CD4-positive, alpha-beta T cell treated with Interleukin-17A for 1 hour (primary cell): ENCODE results near the gene STRN4.
A peak's percentile ranks its signal among the peaks of the same experiment; 100 is the strongest.

ENCODE experiments used
- DNase-seq: peaks from one replicate; pipeline ENCODE4 v3.0.0-alpha.2; 2020

STRN4 gene

DNA sequence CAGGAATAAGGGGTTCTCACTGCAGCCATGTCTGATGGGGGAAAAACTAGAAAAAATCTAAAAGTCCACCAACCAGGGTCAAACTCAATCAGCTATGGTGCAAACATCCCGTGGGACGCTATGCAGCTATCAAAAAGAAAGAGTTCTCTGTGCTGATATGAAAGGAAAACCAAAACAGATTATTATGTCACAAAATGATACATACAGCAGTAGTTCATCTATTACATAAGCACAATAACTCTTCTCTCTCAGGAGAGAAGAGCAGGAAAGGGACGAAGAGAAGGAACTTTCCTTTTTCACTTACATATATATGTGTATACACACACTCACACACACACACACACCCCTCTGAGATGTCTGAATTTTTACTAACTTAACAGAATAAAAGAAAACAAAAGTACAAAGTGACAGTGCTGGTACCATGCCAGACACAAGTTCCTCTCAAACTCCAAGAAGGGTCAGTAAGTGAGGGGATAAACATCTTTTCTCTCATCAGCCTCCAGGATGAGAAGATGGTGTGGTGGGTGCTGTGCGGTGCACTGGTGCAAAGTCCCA, 3.2 kb downstream of the STRN4 start:
- DNase-seq = no peak

DNA sequence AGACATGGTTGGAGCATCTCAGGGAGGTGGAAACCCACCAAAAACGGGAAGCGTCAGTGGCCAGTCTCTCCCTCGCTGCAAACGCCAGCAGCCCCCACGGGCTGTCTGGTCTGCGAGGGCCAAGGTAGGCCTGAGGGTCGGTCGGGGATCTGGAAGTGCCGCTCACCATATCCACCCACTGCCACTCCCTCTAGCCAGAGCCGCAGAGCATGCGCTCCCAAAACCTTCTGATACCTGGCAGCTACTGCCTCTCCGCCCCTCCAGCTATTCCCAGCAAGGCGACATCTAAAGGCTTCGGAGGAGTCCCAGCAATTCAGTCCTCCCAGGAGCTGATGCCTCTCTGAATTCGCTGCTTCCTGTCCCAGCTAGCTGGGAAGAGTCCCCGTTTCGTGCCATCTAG, 4.8 kb downstream of the STRN4 start:
- DNase-seq = no peak

DNA sequence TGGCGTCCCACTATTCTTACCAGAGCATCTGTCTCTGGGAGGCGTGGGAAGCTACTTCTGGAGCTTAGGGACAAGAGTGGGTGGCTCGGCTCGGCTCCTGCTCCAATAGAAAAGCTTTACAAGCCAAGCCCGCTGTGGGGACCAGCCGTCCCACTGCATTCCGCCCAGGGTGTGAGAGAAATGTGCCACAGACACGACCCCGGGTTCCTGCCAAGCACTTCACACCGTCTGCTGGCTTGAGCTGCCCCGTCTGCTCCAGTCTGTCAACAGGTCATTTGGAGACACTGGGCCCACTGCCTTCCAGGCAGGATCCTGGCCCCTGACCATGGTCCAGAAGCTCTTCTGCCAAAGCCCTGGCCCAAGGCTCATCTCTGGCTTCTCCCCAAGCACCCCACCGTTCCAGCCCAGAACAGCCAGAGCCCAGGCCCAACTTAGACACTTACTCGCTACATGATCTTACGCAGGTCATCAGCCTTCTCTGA, 6.9 kb downstream of the STRN4 start:
- no peak for DNase-seq

DNA sequence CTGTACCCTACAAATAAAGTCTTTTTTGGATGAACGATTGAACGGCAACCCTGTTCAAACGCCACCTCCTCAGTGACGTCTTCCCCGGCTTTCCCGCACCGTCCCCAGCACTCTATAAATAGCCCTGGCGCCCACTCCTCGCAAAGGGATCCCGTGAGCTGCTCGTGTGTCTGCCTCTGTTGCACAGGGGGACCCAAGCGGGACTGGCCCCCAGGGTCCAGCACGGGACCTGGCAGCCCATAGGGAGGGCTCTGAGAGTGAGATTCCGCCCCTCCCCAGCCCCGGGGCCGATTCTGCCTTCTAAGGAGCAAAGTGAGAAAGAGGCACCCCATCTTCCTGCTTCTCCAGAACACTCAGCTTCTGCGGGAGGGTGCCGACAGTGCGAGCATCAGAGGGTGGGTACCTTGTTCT, 8.5 kb downstream of the STRN4 start:
- no peak for DNase-seq

DNA sequence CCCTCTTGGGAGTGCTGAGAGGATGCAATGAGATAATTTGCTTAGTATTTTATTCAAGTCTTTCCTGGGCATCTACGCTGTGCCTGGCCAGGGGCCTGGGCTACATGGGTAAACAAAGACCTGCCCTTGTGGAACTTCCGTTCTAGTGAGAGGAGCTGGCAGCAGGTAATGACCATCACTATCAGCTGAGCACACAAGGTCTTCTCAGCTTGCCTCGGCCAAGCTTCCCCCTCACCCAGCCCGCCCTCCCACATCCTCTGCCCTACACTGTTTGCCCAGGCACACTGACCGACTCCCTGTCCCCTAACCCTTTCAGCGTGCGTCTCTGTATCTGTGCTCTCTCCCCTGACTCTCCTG, 9.0 kb downstream of the STRN4 start:
- no peak for DNase-seq

DNA sequence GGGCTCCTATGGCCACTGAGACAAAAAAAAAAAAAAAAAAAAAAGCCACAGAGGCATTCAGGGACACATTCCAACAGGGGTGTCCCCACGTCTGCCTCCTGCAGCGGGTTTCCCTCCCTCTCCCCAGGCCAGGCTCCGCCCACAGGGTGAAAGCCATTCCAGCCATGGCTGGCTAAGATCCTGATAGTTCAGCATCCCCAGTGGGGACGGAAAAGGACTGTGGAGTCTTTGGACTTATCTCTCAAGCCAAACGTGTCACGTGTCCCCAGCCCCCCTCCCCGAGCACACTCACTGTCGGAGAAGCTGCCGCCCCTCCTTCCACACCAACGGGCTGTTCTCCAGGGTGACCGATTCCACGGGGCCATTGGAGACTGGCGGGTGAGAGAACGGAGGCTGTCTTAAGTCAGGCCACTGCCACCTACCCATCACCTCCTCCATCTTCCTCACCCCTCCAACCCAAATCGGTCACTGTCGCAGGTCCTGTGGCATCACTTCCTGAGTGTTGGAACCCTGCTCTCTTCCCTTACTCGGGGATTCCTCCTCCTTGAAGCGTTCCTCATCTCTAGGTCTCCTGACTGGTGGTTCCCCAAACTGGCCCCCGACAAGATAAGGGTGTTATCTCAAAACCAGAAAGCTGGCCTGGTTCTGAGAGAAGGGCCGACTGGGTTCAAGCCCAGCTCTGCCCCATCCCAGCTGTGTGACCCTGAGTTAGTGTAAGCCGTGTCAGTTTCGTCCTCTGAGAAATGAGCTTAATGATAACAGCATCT, 9.5 kb downstream of the STRN4 start:
- no peak for DNase-seq

DNA sequence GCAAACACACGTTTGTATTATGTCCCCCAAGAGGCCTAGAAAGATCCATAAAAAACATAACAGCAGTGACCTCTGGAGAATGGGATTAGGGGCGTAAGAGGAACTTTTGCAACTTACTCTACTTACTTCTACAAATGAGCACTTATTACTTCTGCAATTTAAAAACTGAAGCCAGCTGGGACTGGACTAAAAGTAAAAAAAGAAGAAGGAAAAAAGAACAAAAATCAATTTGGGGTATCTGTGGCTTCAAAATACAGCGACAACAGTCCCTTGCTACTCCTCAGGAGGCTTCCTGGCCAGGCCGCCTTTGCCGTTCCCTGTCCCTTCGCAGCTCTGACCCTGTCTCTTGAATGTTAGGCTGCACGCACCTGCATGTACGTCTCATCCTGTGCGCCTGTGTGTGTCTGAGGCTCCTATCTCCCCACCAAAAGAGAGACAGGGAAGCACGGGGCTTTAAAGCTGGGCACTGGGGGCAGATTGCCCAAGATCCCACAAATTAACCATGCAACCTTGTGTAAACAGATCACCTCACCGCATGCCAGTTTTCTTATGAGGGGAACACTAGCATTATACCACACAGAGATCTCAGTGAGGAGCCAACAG, 12.5 kb downstream of the STRN4 start:
- no peak for DNase-seq

DNA sequence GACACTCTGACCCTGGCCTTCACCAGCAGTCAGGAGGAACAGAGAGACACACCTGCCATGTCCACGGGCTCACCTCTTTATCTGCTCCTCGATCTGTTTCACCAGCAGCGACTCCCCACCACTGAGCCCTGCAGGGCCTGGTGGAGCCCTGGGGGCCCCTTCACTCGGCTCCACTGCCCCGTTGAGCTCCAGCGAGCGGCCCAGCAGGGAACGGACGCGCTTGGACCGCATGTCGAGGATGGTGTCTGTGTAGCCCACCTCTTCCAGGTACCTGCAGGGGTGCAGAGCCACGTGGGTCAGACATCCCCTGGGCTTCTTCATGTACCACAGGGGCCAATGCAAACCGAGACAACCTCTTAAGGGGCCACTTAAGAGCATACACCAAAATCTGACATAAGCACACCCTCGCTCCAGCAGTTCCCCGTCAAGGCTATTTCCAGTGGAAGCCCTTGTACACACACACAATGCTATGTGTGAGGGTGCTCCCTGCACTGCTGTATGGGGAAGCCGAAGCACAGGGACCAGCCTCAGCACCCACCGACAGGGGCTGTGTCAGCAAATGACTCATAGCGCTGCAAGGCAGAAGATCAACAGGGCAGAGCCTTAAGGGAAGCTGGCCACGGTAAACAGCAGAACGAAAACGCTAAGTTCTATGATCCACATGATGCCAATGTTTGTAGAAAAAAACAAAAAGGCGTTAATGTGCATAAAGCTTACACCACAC, 13.1 kb downstream of the STRN4 start:
- DNase-seq = no peak

DNA sequence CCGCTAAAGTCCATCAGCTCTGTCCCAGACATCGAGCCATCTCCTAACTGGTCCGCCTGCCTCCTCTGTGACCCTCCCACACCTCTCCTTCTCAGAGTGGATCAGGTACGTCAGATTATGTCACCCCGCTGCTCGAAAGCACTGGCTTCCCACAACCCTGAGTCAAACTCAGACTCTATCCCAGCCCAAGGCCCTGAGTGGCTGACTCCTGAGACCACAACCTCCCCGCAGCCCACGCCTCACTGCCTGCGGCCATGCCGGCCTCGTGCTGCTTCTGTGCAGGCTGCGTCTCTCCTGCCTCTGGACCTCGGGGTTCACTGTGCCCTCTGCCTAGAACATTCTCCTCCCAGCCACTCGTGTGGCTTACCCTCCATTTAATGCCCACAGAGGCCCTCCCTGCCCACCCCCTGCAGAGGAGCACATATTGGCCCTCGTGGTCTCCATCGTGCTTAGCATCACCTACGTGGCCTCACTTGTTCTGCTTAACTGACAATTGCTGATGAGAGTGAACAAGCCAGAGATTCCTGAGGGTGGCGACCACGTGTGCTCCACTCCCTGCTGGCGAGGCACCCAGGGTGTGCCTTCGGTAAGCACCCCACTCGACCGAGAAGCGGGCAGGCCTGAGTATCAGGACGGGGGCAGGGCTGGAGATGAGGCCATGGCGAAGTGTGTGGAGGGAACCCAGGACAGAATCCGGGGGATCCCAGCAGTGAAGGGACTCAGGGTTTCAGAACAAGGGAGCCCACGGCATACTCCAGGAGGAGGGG, 13.9 kb downstream of the STRN4 start:
- DNase-seq = no peak

DNA sequence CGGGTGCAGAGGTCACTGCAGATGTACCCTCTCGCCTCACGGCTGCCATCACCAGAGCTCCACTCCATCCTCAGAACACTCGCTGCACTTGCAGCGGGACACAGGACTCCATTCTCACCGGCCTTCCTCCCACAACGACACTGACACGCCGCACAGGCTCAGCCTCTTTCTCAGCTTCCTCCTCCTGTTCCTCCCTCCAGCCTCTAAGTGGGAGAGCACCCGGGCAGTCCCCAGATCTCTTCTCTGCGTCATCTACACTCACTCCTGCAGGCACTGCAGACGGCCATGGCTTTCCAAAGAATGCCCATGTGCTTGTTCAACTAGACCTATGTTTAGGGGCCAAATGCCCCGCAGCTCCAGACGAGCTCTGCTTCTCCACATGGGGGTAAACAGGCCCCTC, 14.7 kb downstream of the STRN4 start:
- no peak for DNase-seq

DNA sequence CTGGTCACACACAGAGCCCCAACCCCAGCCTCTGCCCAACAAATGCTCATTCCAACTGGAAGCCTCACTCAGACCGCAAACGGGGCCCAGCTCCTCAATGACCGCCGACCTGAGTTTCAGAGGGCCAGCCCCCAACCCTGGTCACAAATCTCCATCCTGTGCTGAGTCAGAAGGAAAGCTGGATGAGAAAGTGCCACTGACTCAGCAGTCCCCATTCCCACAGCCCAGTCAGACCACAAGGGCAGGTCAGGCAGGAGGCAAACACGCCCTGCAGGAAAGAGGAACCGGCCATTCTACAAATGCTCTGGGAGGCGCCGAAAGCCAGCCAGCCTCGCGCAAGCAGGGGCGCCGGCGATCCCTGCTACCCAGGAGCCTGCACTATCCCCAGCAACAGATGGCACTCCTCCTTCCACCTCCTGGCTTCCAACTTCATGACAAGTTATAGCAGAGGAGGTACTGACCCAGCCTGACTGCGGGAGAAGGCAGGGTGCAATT, 15.2 kb downstream of the STRN4 start:
- DNase-seq = no peak

DNA sequence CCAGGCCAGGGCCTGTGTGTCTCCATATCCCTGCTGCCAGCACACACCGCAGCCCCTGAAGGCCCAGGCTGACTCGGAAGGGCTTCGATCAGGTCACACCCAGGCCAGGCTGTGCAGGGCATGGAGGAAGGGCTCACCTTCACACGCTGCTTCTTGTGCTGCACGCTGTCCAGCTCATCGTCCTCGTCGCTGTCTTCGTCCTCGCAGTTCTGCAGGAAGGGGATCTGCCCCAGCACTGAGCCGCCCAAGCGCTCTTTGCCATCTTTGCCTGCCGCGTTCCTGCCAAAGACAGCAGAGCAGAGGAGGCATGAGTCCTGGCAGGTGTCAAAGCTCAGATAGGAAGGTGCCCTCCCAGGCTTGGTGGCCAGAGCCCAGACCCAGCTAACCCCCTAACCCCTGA, 15.7 kb downstream of the STRN4 start:
- no peak for DNase-seq

DNA sequence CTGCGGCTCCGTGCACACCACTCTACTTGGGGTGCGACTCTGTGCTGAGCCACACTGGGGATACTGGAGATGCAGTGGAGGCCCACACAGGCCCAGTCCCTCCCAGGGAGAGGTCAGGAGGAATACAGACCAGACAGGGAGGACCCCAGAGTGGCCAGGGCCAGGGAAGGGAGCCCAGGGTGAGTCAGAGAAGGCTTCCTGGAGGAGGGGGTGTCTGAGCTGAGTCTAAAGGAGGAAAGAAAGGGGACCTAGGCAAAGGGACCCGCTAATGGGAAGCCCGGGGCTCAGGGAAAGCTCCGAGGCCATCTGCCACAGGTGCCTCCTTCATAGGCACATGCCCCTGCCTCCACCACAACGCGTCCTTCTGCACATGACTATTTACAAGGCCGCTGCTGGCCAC, 16.1 kb downstream of the STRN4 start:
- no peak for DNase-seq

DNA sequence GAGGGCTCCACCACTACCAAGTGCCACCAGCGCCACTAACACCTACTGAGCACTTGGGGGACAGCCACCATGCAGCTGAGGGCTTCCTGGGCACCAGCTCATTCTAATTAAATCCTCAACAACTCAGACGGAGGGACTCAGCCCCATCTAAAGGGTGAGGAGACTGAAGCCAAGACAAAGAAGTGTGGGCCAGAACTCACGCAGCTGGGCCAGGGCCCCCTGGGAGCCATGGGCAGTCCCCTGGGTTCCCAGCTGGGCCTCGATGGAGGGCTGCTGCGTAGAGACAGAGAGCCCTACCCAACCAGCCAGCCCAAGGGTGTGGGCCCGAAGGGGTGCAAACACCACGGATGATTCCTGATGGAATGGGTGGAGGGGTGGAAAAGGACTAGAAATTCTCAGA, 16.6 kb downstream of the STRN4 start:
- DNase-seq = no peak

DNA sequence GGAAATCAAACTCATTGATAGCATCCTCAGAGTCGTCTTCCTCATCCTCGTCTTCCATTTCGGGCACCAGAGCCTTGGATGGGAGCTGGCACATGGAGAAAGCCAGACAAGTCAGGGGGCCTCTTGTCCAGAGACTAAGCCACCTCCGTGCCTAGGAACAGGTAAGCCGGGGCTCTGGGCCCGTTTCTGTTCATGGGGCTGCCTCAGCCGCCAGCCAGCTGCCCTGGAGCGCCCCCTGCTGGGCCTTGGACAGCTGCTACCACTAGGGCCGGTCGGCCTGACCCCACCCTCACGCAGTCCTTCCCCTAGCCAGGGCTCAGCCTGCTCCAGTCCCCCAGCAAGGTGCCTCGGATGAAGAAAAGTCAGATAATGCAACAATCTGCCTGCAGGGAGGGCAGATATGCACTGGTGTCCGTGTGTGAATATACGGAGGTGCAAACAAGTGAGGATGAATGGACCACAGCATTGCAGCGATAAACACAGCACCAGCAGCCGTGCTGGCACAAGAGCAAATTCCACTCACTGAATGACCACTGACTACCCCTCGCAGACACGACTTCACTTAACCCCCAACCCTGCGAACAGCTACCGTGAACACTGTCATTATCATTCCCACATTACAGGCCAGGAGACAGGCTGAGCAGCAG, 17.4 kb downstream of the STRN4 start:
- DNase-seq = peak; percentile 83

DNA sequence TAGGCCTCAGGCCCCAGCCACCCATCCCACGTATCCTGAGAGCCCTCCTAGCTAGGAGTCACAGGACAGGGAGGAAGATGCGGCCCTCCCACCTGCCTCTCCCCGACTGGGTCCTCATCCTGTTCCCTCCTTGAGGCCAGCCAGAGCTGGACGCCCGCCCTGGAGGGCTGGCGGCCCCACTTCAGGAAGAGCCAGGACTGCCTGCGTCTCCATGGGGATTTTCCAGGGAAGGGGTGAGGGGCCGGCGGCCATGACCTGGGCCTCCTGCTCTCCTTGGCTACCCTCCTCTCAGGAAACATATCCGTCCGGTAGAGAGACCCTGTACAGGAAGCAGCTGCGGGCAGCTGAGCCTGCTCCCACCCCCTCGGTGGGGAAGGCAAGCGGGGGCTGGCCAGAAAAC, 18.0 kb downstream of the STRN4 start:
- no peak for DNase-seq

DNA sequence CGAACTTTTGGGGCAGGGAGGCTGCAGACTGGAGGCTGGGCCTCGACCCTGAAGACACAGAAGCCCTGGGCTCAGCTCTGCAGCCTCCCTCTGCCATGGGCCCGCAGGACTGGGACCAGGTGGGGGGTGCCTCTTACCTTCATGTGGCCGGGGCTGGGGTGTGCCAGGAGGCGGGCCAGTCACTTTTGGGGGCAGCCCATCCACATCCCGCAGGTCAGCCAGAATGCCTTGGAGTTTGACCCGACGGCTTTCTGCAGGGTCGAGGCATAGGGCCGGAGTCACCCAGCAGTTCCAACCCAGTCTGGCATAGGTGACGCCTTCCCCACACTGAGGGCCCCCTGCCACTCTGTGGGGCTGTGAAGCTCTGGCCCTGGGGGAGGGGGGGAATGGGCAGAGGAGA, 18.5 kb downstream of the STRN4 start:
- no peak for DNase-seq

DNA sequence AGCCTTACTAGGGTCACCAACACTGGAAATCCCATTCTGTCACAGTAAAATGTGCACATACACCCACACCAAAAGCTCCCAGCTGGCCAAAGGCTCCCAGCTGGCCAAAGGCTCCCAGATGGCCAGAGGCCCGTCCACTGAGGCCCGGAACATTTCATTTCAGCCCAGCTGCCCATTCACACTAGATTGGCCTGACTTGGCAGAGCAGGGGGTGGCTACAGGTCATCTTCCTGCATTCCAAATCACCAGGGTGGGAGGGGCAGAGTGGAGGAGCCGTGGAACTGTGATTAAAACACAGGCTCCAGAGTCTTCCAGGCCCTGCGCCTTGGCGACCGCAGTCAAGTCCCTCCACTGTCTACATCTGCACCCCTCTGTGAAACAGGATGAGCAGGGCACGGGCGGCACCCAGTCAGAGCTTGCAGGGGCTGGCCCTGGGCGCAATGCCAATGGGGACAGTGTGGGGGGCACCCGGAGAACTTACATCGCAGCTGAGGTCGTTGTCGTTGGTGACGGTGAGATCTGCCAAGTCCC, 19.2 kb downstream of the STRN4 start:
- DNase-seq = no peak

DNA sequence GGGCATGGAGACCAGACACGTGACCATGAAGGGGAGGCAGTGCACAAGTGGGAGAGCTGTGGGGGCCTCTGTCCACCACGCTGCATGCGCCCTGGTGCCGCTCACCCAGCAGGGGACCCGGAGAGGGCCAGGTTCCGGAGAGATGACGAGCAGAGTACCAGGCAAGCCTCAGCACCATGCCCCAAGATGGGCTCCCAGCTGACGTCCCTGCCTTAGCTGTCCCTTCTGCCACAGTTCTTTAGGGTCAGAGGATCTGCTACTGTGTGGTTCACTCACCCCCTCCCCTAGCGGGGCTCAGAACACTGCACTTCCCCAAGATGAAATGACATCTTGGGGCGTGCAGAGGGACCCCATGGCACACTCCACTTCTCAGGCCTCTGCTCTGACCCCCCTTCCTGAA, 19.7 kb downstream of the STRN4 start:
- no peak for DNase-seq

DNA sequence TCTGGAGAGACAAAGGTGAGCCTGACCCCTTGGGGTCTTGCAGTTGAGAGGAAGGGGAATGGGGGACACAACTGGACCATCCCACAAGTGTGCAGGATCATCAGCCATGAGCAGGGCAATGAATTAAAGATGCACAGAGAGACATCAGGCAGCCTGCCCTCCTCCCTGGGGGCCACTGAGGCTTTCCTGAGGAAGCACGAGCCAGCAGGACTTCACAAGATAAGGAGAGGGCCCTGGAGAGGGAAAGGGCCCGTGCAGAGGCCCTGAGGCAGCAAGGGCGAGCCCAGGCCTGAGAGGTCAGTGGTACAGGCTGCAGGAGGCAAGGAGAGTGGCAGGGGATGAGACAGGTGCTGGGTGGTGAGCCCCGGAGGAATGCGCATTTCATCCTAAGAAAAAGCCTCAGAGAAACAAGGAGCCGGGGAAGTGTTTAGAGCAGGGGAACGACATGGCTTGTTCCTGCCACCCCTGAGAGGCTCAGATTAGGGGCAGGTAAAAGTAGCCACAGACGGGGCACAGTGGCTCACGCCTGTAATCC, 20.3 kb downstream of the STRN4 start:
- no peak for DNase-seq

DNA sequence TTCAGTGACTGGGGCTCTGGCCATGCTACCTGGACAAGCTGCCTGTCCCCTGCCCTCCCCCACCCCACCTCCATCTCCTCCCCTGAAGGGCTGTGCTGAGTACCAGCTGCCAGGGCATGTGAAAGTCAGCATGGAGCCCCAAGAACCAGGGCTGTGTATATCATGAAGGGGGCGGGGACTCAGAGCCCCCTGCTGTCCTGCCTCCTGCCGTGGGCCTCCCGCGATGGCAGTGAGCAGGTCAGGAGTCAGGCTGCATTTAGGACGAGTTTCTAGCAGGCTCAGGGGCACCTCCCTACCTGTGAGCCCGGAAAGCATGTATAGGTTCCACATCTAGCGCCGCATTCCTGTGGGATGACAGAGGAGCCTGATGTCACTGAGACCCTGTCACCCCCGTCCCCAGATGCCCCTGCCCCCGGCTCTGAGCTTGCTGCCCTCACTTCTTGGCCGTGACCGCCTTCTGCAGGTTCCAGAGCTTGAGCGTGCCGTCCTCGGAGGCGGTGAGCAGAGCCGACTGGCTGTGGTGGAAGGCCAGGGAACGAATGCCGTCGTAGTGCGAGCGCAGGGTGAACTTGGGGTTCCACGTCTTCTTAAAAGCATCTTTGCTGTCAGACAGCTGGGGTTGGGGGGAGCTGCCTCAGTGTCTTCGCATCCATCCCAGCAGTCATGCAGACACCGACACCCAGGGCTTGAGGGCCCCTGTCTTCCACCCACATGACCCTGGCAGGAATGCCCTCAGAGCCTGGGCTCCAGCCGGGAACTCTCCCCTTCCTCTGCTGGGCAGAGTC, 21.0 kb downstream of the STRN4 start:
- DNase-seq = no peak
